GM15510 (cell line): ENCODE results near the gene KRT71.

Experiments
- POLR2A ChIP-seq: IDR thresholded peaks from 3 replicates; pipeline ENCODE4 v1.6.1; 2011; ENCODE audit warnings: borderline replicate concordance; ENCODE audit not compliant: insufficient read length; ENCODE audit errors: extremely low read depth

The KRT71 gene

GRCh38 chr12:52522346-52523011, 30.5 kb downstream of the KRT71 start:
- no peak for TF ChIP-seq POLR2A

- no peak for TF ChIP-seq POLR2A
Observed at GRCh38 chr12:52521568-52522266, 31.2 kb downstream of the KRT71 start.

- TF ChIP-seq POLR2A = no peak
Observed at GRCh38 chr12:52521175-52521567, 31.8 kb downstream of the KRT71 start.

- no peak for TF ChIP-seq POLR2A
Observed at GRCh38 chr12:52519826-52520662, 32.9 kb downstream of the KRT71 start, which contains the start of gene KRT5. Gene KRT5, minus strand, starts transcription at chr12:52520394. Its CDS starts 98 bp downstream, at chr12:52520296.

- TF ChIP-seq POLR2A = no peak
Observed at GRCh38 chr12:52519387-52519703, 33.6 kb downstream of the KRT71 start.

- no peak for TF ChIP-seq POLR2A
Observed at GRCh38 chr12:52518574-52519386, 34.2 kb downstream of the KRT71 start.

- no peak for TF ChIP-seq POLR2A
Observed at GRCh38 chr12:52517888-52518287, 35.1 kb downstream of the KRT71 start.

- no peak for TF ChIP-seq POLR2A
Observed at GRCh38 chr12:52517005-52517835, 35.7 kb downstream of the KRT71 start.

- no peak for TF ChIP-seq POLR2A
Observed at GRCh38 chr12:52515927-52516831, 36.8 kb downstream of the KRT71 start.

GRCh38 chr12:52515319-52515646, 37.7 kb downstream of the KRT71 start:
- TF ChIP-seq POLR2A = no peak

GRCh38 chr12:52514471-52515318, 38.2 kb downstream of the KRT71 start:
- no peak for TF ChIP-seq POLR2A

GRCh38 chr12:52513736-52514135, 39.2 kb downstream of the KRT71 start:
- TF ChIP-seq POLR2A = no peak
